HepG2 (cell line): ENCODE measurements around the gene KANK3. TPM values are rescaled to one million over a fixed set of nuclear protein-coding genes. Genes with fewer than 3 reads are reported as not detected.
A peak's percentile ranks its signal among the peaks of the same experiment; 100 is the strongest.

ENCODE experiments used
- CREB3 ChIP-seq: sonication (generic); formaldehyde crosslinking; IDR thresholded peaks from 2 replicates; pipeline ENCODE4 v1.5.0; 2020; ENCODE audit warnings: missing genetic modification reagents
- E2F1 ChIP-seq: sonication (generic); formaldehyde crosslinking; IDR thresholded peaks from 2 replicates; pipeline ENCODE4 v1.5.0; 2020; ENCODE audit warnings: missing genetic modification reagents
- FOXM1 ChIP-seq: sonication (generic); formaldehyde crosslinking; IDR thresholded peaks from 2 replicates; pipeline ENCODE4 v1.5.0; 2020; ENCODE audit warnings: missing genetic modification reagents
- GMEB2 ChIP-seq: IDR thresholded peaks from 2 replicates; pipeline ENCODE4 v1.6.1; 2016; ENCODE audit warnings: missing biosample characterization, missing genetic modification reagents, low read depth
- HCFC1 ChIP-seq: fragments of 150-350 bp; IDR thresholded peaks from 2 replicates; pipeline ENCODE4 v1.6.1; 2014; ENCODE audit warnings: low read depth, low read length
- HNF4A ChIP-seq: sonication (generic); formaldehyde crosslinking; IDR thresholded peaks from 2 replicates; pipeline ENCODE4 v1.4.0; 2020; ENCODE audit warnings: missing genetic modification reagents
- HNRNPLL ChIP-seq: fragments of 200-400 bp; formaldehyde crosslinking; IDR thresholded peaks from 2 replicates; pipeline ENCODE4 v1.6.1; 2017; ENCODE audit warnings: mild to moderate bottlenecking, low read depth, low read length; ENCODE audit not compliant: poor library complexity, severe bottlenecking
- NFAT5 ChIP-seq: sonication (generic); formaldehyde crosslinking; IDR thresholded peaks from 2 replicates; pipeline ENCODE4 v1.4.0; 2020; ENCODE audit warnings: missing genetic modification reagents
- NFYB ChIP-seq: sonication (generic); formaldehyde crosslinking; IDR thresholded peaks from 2 replicates; pipeline ENCODE4 v1.4.0; 2020; ENCODE audit warnings: missing genetic modification reagents
- NR2C2 ChIP-seq: sonication (generic); formaldehyde crosslinking; IDR thresholded peaks from 2 replicates; pipeline ENCODE4 v1.4.0; 2020; ENCODE audit warnings: missing genetic modification reagents, mild to moderate bottlenecking, moderate library complexity, borderline replicate concordance
- RARA ChIP-seq: IDR thresholded peaks from 2 replicates; pipeline ENCODE4 v1.6.1; 2016; ENCODE audit warnings: missing genetic modification reagents, missing compliant biosample characterization
- TAF15 ChIP-seq: fragments of 200-400 bp; formaldehyde crosslinking; IDR thresholded peaks from one replicate; pipeline ENCODE4 v1.6.1; 2018; ENCODE audit warnings: mild to moderate bottlenecking, low read depth, low read length; ENCODE audit not compliant: poor library complexity, severe bottlenecking
- ZNF652 ChIP-seq: IDR thresholded peaks from 2 replicates; pipeline ENCODE4 v1.6.1; 2016; ENCODE audit warnings: low read depth, borderline replicate concordance
- ZNF746 ChIP-seq: sonication (generic); formaldehyde crosslinking; IDR thresholded peaks from 2 replicates; pipeline ENCODE4 v1.8.0; 2022; ENCODE audit warnings: mild to moderate bottlenecking, missing genetic modification reagents
- ZSCAN20 ChIP-seq: sonication (generic); formaldehyde crosslinking; IDR thresholded peaks from 2 replicates; pipeline ENCODE4 v1.4.0; 2020; ENCODE audit warnings: missing genetic modification reagents, mild to moderate bottlenecking, borderline replicate concordance
- ZSCAN5A ChIP-seq: sonication (generic); formaldehyde crosslinking; IDR thresholded peaks from 2 replicates; pipeline ENCODE4 v1.8.0; 2022; ENCODE audit warnings: mild to moderate bottlenecking, missing genetic modification reagents, borderline replicate concordance
- polyA plus RNA-seq, 8 experiments: library from polyadenylated mRNA; depleted of rRNA in 3 of 8; stranded (reverse) in 7 of 8; unstranded in 1 of 8; fragments of >200 nt; fragmentation: Illumina TruSeq in 4 of 8; extraction: Trizol in 4 of 8; gene quantifications; 2 replicates each; pipeline versions ENCODE4 v1.2.1 to v1.2.3, GENCODE V29; 2011 to 2016; ENCODE audit warnings: low read depth in 4 of 8, missing spikeins in 1 of 8, mixed read lengths in 1 of 8; ENCODE audit not compliant: insufficient read depth in 1 of 8
- total RNA-seq, 5 experiments: library from RNA; depleted of rRNA; stranded (reverse); fragments of >200 nt; fragmentation: Illumina TruSeq; extraction: Trizol; gene quantifications; 2 replicates each; pipeline ENCODE4 v1.2.3, GENCODE V29; 2016; ENCODE audit warnings: low read depth in 1 of 5
- TF ChIP-seq, protein P1 (sequence below): sonication (generic); formaldehyde crosslinking; IDR thresholded peaks from 2 replicates; pipeline ENCODE4 v1.4.0; 2020; ENCODE audit warnings: low read depth, mild to moderate bottlenecking, missing genetic modification reagents

Gene KANK3
- total and polyA plus RNA-seq, 2 of the 13 experiments (the other 11 are each of a cell fraction or from before 2014, with no cell fraction given): 0.15 to 0.20 TPM

GRCh38 chr19:8389891-8390616 lies 47.0 kb upstream of the KANK3 start, which contains the start of gene RAB11B (continued):
- TF ChIP-seq, protein P1, sequence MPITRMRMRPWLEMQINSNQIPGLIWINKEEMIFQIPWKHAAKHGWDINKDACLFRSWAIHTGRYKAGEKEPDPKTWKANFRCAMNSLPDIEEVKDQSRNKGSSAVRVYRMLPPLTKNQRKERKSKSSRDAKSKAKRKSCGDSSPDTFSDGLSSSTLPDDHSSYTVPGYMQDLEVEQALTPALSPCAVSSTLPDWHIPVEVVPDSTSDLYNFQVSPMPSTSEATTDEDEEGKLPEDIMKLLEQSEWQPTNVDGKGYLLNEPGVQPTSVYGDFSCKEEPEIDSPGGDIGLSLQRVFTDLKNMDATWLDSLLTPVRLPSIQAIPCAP (CRISPR knock-in tag): no peak
- TF ChIP-seq E2F1 (CRISPR knock-in tag) (0 out of 2 replicates have a peak, but pooled peaks have one; percentile 29), HNF4A (CRISPR knock-in tag) (no peak), ZSCAN5A (CRISPR knock-in tag) (no peak), CREB3 (CRISPR knock-in tag) (no peak), HCFC1 (no peak), NFAT5 (no peak; the same call in 1 of the 2 replicates), ZNF652 (no peak), FOXM1 (no peak), NFYB (peak; percentile 100), RARA (no peak), TAF15 (no peak), HNRNPLL (peak; percentile 82), GMEB2 (CRISPR knock-in tag) (no peak; the same call in none of the 2 replicates), ZSCAN20 (CRISPR knock-in tag) (no peak), NR2C2 (CRISPR knock-in tag) (peak; percentile 79), ZNF746 (CRISPR knock-in tag) (no peak)
